SK-N-SH (cell line): Measurements from ENCODE around the gene SH3BP4. TPM values are rescaled to one million over a fixed set of nuclear protein-coding genes. Genes with fewer than 3 reads are reported as not detected.
A peak's percentile ranks its signal among the peaks of the same experiment; 100 is the strongest.

Experiments used
- CTCF ChIA-PET: fragments of 300-600, 350-600 bp; formaldehyde crosslinking; extraction: SDS; loops from one replicate; lab custom pipeline; 2021; lab: Yijun Ruan, JAX
- POLR2A ChIA-PET: fragments of 350-600 bp; sonication (Branson Sonifier 250); formaldehyde crosslinking; extraction: SDS; loops from one replicate; lab custom pipeline; 2020; ENCODE audit warnings: antibody characterized with exemption, inconsistent platforms; lab: Yijun Ruan, JAX
- DNase-seq: peaks from one replicate; pipeline ENCODE4 v3.0.0; 2012
- H2AFZ ChIP-seq: fragments of 200-600 bp; sonication (generic); 2 replicates; pipeline ENCODE4 v1.8.1; 2016; ENCODE audit warnings: antibody characterized with exemption, mild to moderate bottlenecking, low read depth
- H3F3A ChIP-seq: fragments of 200-600 bp; sonication (generic); replicated peaks from 2 replicates; pipeline ENCODE3; 2016; ENCODE audit warnings: antibody characterized with exemption, mild to moderate bottlenecking; ENCODE audit not compliant: insufficient read depth
- H3K27ac ChIP-seq, 2 experiments: fragments of 200-500 bp in 1 of 2; fragments of 200-600 bp in 1 of 2; sonication (Bioruptor generic) in 1 of 2; sonication (generic), shearing (Covaris generic) in 1 of 2; 2 replicates each; pipeline versions ENCODE4 v1.5.1 to v1.6.1; 2014 to 2016; ENCODE audit warnings: low read depth in 2 of 2, inconsistent platforms in 1 of 2, low read length in 1 of 2, mild to moderate bottlenecking in 1 of 2, mixed read lengths in 1 of 2
- H3K27me3 ChIP-seq: fragments of 200-600 bp; sonication (generic), shearing (Covaris generic); 2 replicates; pipeline ENCODE4 v1.6.1; 2016; ENCODE audit warnings: mixed run types; ENCODE audit not compliant: insufficient read depth
- H3K36me3 ChIP-seq, 2 experiments: fragments of 200-500 bp in 1 of 2; fragments of 200-600 bp in 1 of 2; sonication (Bioruptor generic) in 1 of 2; sonication (generic) in 1 of 2; replicated peaks in 1 of 2; 2 replicates each; pipeline versions ENCODE3 to v1.5.1; 2014 to 2016; ENCODE audit warnings: low read length in 1 of 2, mild to moderate bottlenecking in 1 of 2; ENCODE audit not compliant: insufficient read depth in 2 of 2, control insufficient read depth in 1 of 2
- H3K4me1 ChIP-seq, 2 experiments: fragments of 200-500 bp in 1 of 2; fragments of 200-600 bp in 1 of 2; sonication (Bioruptor generic) in 1 of 2; sonication (generic), shearing (Covaris generic) in 1 of 2; 2 replicates each; pipeline versions ENCODE4 v1.5.1 to v1.6.1; 2014 to 2016; ENCODE audit warnings: low read depth in 1 of 2, low read length in 1 of 2, mixed run types in 1 of 2; ENCODE audit not compliant: insufficient read depth in 2 of 2, control insufficient read depth in 1 of 2
- H3K4me2 ChIP-seq: fragments of 200-600 bp; sonication (generic), shearing (Covaris generic); 2 replicates; pipeline ENCODE4 v1.6.1; 2017; ENCODE audit warnings: mixed run types
- H3K4me3 ChIP-seq, 2 experiments: fragments of 200-500 bp in 1 of 2; fragments of 200-600 bp in 1 of 2; sonication (Bioruptor generic) in 1 of 2; sonication (generic), shearing (Covaris generic) in 1 of 2; 2 replicates each; pipeline versions ENCODE4 v1.5.1 to v1.8.1; 2014 to 2016; ENCODE audit warnings: low read depth in 2 of 2, inconsistent platforms in 1 of 2, low read length in 1 of 2, mild to moderate bottlenecking in 1 of 2, mixed read lengths in 1 of 2, moderate library complexity in 1 of 2
- H3K79me2 ChIP-seq: fragments of 200-600 bp; sonication (generic); 2 replicates; pipeline ENCODE4 v1.8.1; 2017; ENCODE audit warnings: mild to moderate bottlenecking; ENCODE audit not compliant: insufficient read depth
- H3K9ac ChIP-seq: fragments of 200-600 bp; sonication (generic); 2 replicates; pipeline ENCODE4 v1.6.1; 2017; ENCODE audit warnings: mixed run types
- H3K9me2 ChIP-seq: fragments of 200-600 bp; sonication (generic); 2 replicates; pipeline ENCODE4 v1.6.1; 2017; ENCODE audit warnings: mixed run types
- H3K9me3 ChIP-seq: fragments of 200-600 bp; sonication (generic); 2 replicates; pipeline ENCODE4 v1.6.1; 2017; ENCODE audit warnings: mixed run types, mild to moderate bottlenecking, moderate library complexity
- H4K20me1 ChIP-seq: fragments of 200-600 bp; sonication (generic); 2 replicates; pipeline ENCODE4 v1.6.1; 2017; ENCODE audit warnings: mild to moderate bottlenecking, mixed run types; ENCODE audit not compliant: insufficient read depth
- CHD2 ChIP-seq: fragments of 150-350 bp; IDR thresholded peaks from 2 replicates; pipeline ENCODE4 v1.6.1; 2018; ENCODE audit warnings: low read length; ENCODE audit not compliant: partially characterized antibody
- EP300 ChIP-seq, 2 experiments: IDR thresholded peaks; 2 replicates each; pipeline versions ENCODE4 v1.4.0 to v1.6.1; 2012; ENCODE audit warnings: borderline replicate concordance in 1 of 2, low read depth in 1 of 2, low read length in 1 of 2
- FOSL2 ChIP-seq: IDR thresholded peaks from 2 replicates; pipeline ENCODE4 v1.4.0; 2012; ENCODE audit warnings: low read depth, mild to moderate bottlenecking, moderate library complexity, borderline replicate concordance
- FOXM1 ChIP-seq: IDR thresholded peaks from 2 replicates; pipeline ENCODE4 v1.4.0; 2012; ENCODE audit warnings: low read depth, mild to moderate bottlenecking
- IRF3 ChIP-seq: fragments of 150-350 bp; IDR thresholded peaks from 2 replicates; pipeline ENCODE4 v1.6.1; 2016; ENCODE audit warnings: mild to moderate bottlenecking, low read depth, low read length
- MAX ChIP-seq: IDR thresholded peaks from 2 replicates; pipeline ENCODE4 v1.4.0; 2012; ENCODE audit warnings: low read depth
- MEF2A ChIP-seq: IDR thresholded peaks from 2 replicates; pipeline ENCODE4 v1.4.0; 2012; ENCODE audit warnings: low read depth, borderline replicate concordance
- MXI1 ChIP-seq: IDR thresholded peaks from 2 replicates; pipeline ENCODE4 v1.6.1; 2012; ENCODE audit warnings: mild to moderate bottlenecking, low read depth, low read length, improper control_type of control experiment
- NRF1 ChIP-seq: IDR thresholded peaks from 2 replicates; pipeline ENCODE4 v1.6.1; 2012; ENCODE audit warnings: low read depth, mild to moderate bottlenecking, low read length
- RAD21 ChIP-seq: IDR thresholded peaks from 2 replicates; pipeline ENCODE4 v1.6.1; 2012; ENCODE audit warnings: mild to moderate bottlenecking, low read length
- RCOR1 ChIP-seq: fragments of 150-350 bp; IDR thresholded peaks from 2 replicates; pipeline ENCODE4 v1.6.1; 2017; ENCODE audit warnings: antibody characterized with exemption, low read length
- RFX5 ChIP-seq: IDR thresholded peaks from 2 replicates; pipeline ENCODE4 v1.6.1; 2012; ENCODE audit warnings: mild to moderate bottlenecking, improper control_type of control experiment, low read length
- RXRA ChIP-seq: IDR thresholded peaks from 2 replicates; pipeline ENCODE4 v1.4.0; 2012; ENCODE audit warnings: low read depth, mild to moderate bottlenecking, borderline replicate concordance
- SIN3A ChIP-seq: IDR thresholded peaks from 2 replicates; pipeline ENCODE4 v1.6.1; 2012; ENCODE audit warnings: low read depth, mild to moderate bottlenecking, low read length, moderate library complexity, borderline replicate concordance
- SMC3 ChIP-seq: IDR thresholded peaks from 2 replicates; pipeline ENCODE4 v1.6.1; 2012; ENCODE audit warnings: low read depth, low read length, improper control_type of control experiment
- USF1 ChIP-seq: IDR thresholded peaks from 2 replicates; pipeline ENCODE4 v1.4.0; 2012; ENCODE audit warnings: low read depth, borderline replicate concordance
- YY1 ChIP-seq: IDR thresholded peaks from 2 replicates; pipeline ENCODE4 v1.4.0; 2012; ENCODE audit warnings: low read depth, mild to moderate bottlenecking
- ZBTB33 ChIP-seq: IDR thresholded peaks from 2 replicates; pipeline ENCODE4 v1.4.0; 2012; ENCODE audit warnings: low read depth, borderline replicate concordance
- WGBS: methylation state at CpG from one replicate; pipeline ENCODE4 v1.1.6; 2017; ENCODE audit warnings: low lambda C conversion rate; 5-methylcytosine and 5-hydroxymethylcytosine counted together
- polyA plus RNA-seq, 3 experiments: library from polyadenylated mRNA; depleted of rRNA; stranded (reverse); fragments of >200 nt; gene quantifications; 2 replicates each; pipeline ENCODE4 v1.2.3, GENCODE V29; 2012
- TF ChIP-seq, protein P1 (sequence below): fragments of 150-350 bp; IDR thresholded peaks from 2 replicates; pipeline ENCODE4 v1.6.1; 2017; ENCODE audit warnings: antibody characterized with exemption, low read length, low read depth, borderline replicate concordance

SH3BP4 gene
- polyA plus RNA-seq, 1 of the 3 experiments (the other 2 are of a cell fraction) = 27.7 TPM

GRCh38 chr2:235031686-235032373 lies 80.0 kb downstream of the SH3BP4 start:
- Histone ChIP-seq H3K4me3 (no peak overlapping the region), H2AFZ (no peak overlapping the region), H3K9me3 (no peaks in the 10 kb centered on the region), H3K79me2 (peaks cover 89% of the 10 kb centered on the region), H3K27ac (no peak overlapping the region), H3K36me3 (peaks cover 8 to 22% of the 10 kb centered on the region in 2 experiments), H3K9me2 (no peaks in the 10 kb centered on the region), H3K4me1 (peaks cover 17 to 21% of the 10 kb centered on the region in 2 experiments), H3K27me3 (no peaks in the 10 kb centered on the region), H3K4me2 (no peak overlapping the region), H3K9ac (no peak overlapping the region), H3F3A (no peaks in the 10 kb centered on the region), H4K20me1 (peaks cover 7% of the 10 kb centered on the region)
- 98% methylated on average over 6 of the region's 16 CpGs for WGBS
- DNase-seq = no peak
- ChIA-PET POLR2A (no interaction called here), CTCF (interaction anchor here (0.8 to 1.3 kb wide), 2 partner anchors 19 to 85 kb away, joined by 3 read pairs; no protein-coding TSS in a partner anchor)
- no peak for TF ChIP-seq USF1
- 0 out of 2 replicates have a peak, but pooled peaks have one; percentile 5 for TF ChIP-seq SMC3
- TF ChIP-seq NRF1 = no peak
- no peak for TF ChIP-seq EP300 (IDR thresholded peaks at IDR 0.05; ENCODE audit: borderline replicate concordance in 1 of 2, low read depth in 1 of 2, low read length in 1 of 2)
- no peak for TF ChIP-seq MEF2A
- peak; percentile 23 for TF ChIP-seq RAD21
- TF ChIP-seq RXRA = no peak

- no peak overlapping the region for H3K4me2 ChIP-seq
- H3K9ac ChIP-seq = no peak overlapping the region
- peaks cover 89% of the 10 kb centered on the region for H3K79me2 ChIP-seq
- CTCF ChIA-PET = no interaction called here
- TF ChIP-seq SIN3A (no peak), FOSL2 (no peak), IRF3 (no peak), USF1 (no peak), FOXM1 (no peak), CHD2 (no peak), YY1 (no peak), MAX (no peak), RFX5 (no peak), MXI1 (no peak), EP300 (IDR thresholded peaks at IDR 0.05; ENCODE audit: borderline replicate concordance in 1 of 2, low read depth in 1 of 2, low read length in 1 of 2) (no peak), RCOR1 (no peak), RXRA (no peak), ZBTB33 (no peak), SMC3 (no peak)
- TF ChIP-seq, protein P1, sequence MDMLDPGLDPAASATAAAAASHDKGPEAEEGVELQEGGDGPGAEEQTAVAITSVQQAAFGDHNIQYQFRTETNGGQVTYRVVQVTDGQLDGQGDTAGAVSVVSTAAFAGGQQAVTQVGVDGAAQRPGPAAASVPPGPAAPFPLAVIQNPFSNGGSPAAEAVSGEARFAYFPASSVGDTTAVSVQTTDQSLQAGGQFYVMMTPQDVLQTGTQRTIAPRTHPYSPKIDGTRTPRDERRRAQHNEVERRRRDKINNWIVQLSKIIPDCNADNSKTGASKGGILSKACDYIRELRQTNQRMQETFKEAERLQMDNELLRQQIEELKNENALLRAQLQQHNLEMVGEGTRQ = no peak
- POLR2A ChIA-PET = no interaction called here
- H3K4me1 ChIP-seq = peaks cover 12 to 15% of the 10 kb centered on the region in 2 experiments; a peak in 3 of 4 replicates
- H3K36me3 ChIP-seq = peaks cover 15 to 28% of the 10 kb centered on the region in 2 experiments
- 100% methylated on average over 12 of the region's 16 CpGs for WGBS
- H2AFZ ChIP-seq = no peak overlapping the region
- H3F3A ChIP-seq = no peaks in the 10 kb centered on the region
- H3K4me3 ChIP-seq = no peak overlapping the region
- peaks cover 7% of the 10 kb centered on the region for H4K20me1 ChIP-seq
- no peaks in the 10 kb centered on the region for H3K27me3 ChIP-seq
- H3K27ac ChIP-seq = no peak overlapping the region
- H3K9me2 ChIP-seq = no peaks in the 10 kb centered on the region
- no peaks in the 10 kb centered on the region for H3K9me3 ChIP-seq
- DNase-seq = no peak
These were observed 80.6 kb downstream of the SH3BP4 start for GRCh38 chr2:235032466-235032865.
